Heart left ventricle (tissue), 16 donors: ENCODE data around the gene OR2T35. TPM values are rescaled to one million over a fixed set of nuclear protein-coding genes. Genes with fewer than 3 reads are reported as not detected.
"Not testable (repeated sequence)": the region's sequence is repeated elsewhere in the genome, so short reads cannot be mapped to it uniquely, and the experiment has no call there.

Experiments used
- ATAC-seq, 4 donors: fragments of 200-7000 bp; cut with Tn5 transposase; one replicate each; pipeline ENCODE4 v1.9.1; 2020 to 2022; ENCODE audit warnings: moderate library complexity in 4 of 4, mild to moderate bottlenecking in 3 of 4, moderate number of reproducible peaks in 1 of 4
- DNase-seq, 5 donors: peaks; one replicate each; pipeline ENCODE4 v3.0.0-alpha.2; 2020
- H3K27ac ChIP-seq, 12 donors: fragments of 200-600 bp; sonication (generic) in 4 of 12; one replicate each; pipeline versions ENCODE4 v1.5.0 to v1.8.0; 2016 to 2022; ENCODE audit warnings: mild to moderate bottlenecking in 2 of 12
- H3K27me3 ChIP-seq, 9 donors: fragments of 200-600 bp; sonication (generic) in 2 of 9; one replicate each; pipeline versions ENCODE4 v1.5.1 to v1.8.0; 2016 to 2022; ENCODE audit warnings: mild to moderate bottlenecking in 3 of 9
- H3K36me3 ChIP-seq, 9 donors: fragments of 200-600 bp; sonication (generic) in 2 of 9; one replicate each; pipeline versions ENCODE4 v1.5.0 to v1.8.0; 2018 to 2022; ENCODE audit warnings: mild to moderate bottlenecking in 2 of 9
- H3K4me1 ChIP-seq, 12 donors: fragments of 200-600 bp; sonication (generic) in 4 of 12; one replicate each; pipeline versions ENCODE4 v1.5.0 to v1.8.0; 2016 to 2022; ENCODE audit warnings: mild to moderate bottlenecking in 3 of 12
- H3K4me3 ChIP-seq, 12 donors: fragments of 200-600 bp; sonication (generic) in 4 of 12; one replicate each; pipeline versions ENCODE4 v1.5.0 to v1.8.0; 2017 to 2022; ENCODE audit warnings: mild to moderate bottlenecking in 9 of 12, moderate library complexity in 4 of 12
- H3K9me3 ChIP-seq, 12 donors: fragments of 200-600 bp; sonication (generic) in 4 of 12; one replicate each; pipeline versions ENCODE4 v1.5.0 to v1.8.0; 2016 to 2022; ENCODE audit warnings: mild to moderate bottlenecking in 1 of 12
- POLR2A ChIP-seq, 2 donors: fragments of 450-650 bp; IDR thresholded peaks; one replicate each; pipeline ENCODE4 v1.6.1; 2017; ENCODE audit warnings: antibody characterized with exemption in 2 of 2, mild to moderate bottlenecking in 2 of 2, moderate library complexity in 2 of 2
- WGBS, 4 donors: extraction: QIAGEN DNeasy Blood & Tissue Kit in 2 of 4; methylation state at CpG; one replicate each; pipeline versions ENCODE4 v1.1.5 to v1.1.7; 2013 to 2018; 5-methylcytosine and 5-hydroxymethylcytosine counted together
- intact Hi-C, 10 donors: fragments of 100-400 bp; cut with DNase I; formaldehyde crosslinking; loops; one replicate each; pipeline versions ENCODE4 v1.11.1 to v1.14.2; 2022
- polyA plus RNA-seq, 2 donors: library from polyadenylated mRNA; stranded (reverse); fragments of 200-250 nt; gene quantifications; one replicate each; pipeline ENCODE4 v1.2.3, GENCODE V29; 2013
- total RNA-seq, 9 donors: library from RNA; depleted of rRNA in 2 of 9; stranded (reverse); fragments of >200 nt in 2 of 9; fragmentation: NEBNext Ultra II Directional in 3 of 9; extraction: Animal tissue kit (Norgen Biotek cat#: 25700) in 3 of 9; gene quantifications; one replicate each; pipeline versions ENCODE4 v1.1.0 to v1.2.4, GENCODE V29; 2016 to 2023
- TF ChIP-seq, protein P1 (sequence below), 12 donors: fragments of 200-600 bp; sonication (generic) in 4 of 12; IDR thresholded peaks; one replicate each; pipeline versions ENCODE4 v1.5.0 to v1.8.0; 2018 to 2022; ENCODE audit warnings: antibody characterized with exemption in 12 of 12, mild to moderate bottlenecking in 5 of 12
- donor health status: ischemic (EF 13 %, LVEDD 7.1; RV severe dilation, severe dysfunction).
- donor health status: healthy with polysubstance abuse.
- donor health status: DM: no; HTN: yes; CAD: no.
- donor health status: DM: no; HTN: no; CAD: no.
- donor health status: ischemic (EF 25% LVEDD 6.9; RV normal size, moderate dysfunction).
- donor health status: ischemic (EF 25% LVEDD 5.7; RV mildly dilated, moderate dysfunction).
- donor health status: healthy.
- donor health status: DM: yes; HTN: yes; CAD: no.
- donor health status: ischemic (EF 35%, LVEDD 5.7; RV mildly dilated, moderate dysfunction).
- donor health status: nonischemic (EF 11% LVEDD 7.7; RV severe dilation, severe dysfunction).
- donor health status: DM: yes; HTN: yes; CAD: no.
- donor health status: PGD.
- donor health status: ischemic (EF 29% LVEDD 5.4; RV normal size, mild dysfunction).
- donor health status: nonischemic (EF 23%, LVEDD 6.1; RV moderate dilation, normal function).

Gene OR2T35
- total and polyA plus RNA-seq, 11 donors = not detected

DNA sequence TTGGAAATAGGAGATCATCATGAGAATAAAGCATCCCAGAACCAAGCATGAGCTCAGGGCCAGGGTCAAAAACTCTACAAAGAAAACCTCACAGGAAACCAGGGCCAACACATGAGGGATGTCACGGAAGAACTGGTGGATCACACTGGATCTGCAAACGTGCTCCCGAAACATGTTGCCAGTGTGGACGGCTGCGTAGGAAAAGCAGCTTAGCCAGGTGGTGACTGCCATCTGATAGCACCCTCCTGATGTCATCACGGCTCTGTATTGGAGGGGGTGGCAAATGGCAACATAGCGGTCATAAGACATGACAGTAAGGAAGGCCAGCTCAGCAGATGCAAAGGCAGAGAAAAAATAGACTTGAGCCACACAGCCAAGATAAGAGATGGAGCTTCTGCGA lies 36.6 kb upstream of the OR2T35 start:
- intact Hi-C loops = no loop called here
- Histone ChIP-seq H3K4me3 (no peak overlapping the region), H3K9me3 (no peaks in the 10 kb centered on the region), H3K27me3 (peaks cover 0 to 4% (median 0%) of the 10 kb centered on the region in 9 donors), H3K36me3 (no peaks in the 10 kb centered on the region), H3K27ac (no peak overlapping the region), H3K4me1 (no peaks in the 10 kb centered on the region)
- ATAC-seq (no peak), DNase-seq (no peak)
- WGBS, 4 donors = 78 to 81% (median 78%) methylated on average over 8 of the region's 8 CpGs
- TF ChIP-seq, protein P1, sequence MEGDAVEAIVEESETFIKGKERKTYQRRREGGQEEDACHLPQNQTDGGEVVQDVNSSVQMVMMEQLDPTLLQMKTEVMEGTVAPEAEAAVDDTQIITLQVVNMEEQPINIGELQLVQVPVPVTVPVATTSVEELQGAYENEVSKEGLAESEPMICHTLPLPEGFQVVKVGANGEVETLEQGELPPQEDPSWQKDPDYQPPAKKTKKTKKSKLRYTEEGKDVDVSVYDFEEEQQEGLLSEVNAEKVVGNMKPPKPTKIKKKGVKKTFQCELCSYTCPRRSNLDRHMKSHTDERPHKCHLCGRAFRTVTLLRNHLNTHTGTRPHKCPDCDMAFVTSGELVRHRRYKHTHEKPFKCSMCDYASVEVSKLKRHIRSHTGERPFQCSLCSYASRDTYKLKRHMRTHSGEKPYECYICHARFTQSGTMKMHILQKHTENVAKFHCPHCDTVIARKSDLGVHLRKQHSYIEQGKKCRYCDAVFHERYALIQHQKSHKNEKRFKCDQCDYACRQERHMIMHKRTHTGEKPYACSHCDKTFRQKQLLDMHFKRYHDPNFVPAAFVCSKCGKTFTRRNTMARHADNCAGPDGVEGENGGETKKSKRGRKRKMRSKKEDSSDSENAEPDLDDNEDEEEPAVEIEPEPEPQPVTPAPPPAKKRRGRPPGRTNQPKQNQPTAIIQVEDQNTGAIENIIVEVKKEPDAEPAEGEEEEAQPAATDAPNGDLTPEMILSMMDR (IDR thresholded peaks at IDR 0.05) = no peak

DNA sequence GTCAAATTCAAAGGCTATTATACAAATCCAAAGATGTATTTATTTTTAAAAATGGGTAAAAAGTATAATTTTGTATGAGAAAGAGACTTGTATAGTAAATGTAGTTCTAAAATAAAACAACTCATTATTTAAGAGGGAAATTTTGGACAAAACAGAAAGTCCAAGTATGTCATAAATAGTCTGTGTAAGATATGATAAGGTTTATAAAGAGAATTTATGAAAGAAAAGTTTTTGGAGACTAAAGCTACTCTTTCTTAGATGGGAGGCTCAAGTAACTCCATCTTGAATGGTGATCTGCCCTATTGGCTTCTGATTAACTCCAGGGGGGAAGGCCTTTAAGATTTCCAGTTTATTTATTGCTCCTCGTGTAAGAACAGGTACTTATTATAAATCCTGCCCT lies 24.9 kb upstream of the OR2T35 start:
- H3K27ac ChIP-seq = no peak overlapping the region
- WGBS, 4 donors = 35 to 64% (median 52%) methylated on average over 1 of the region's 1 CpG
- no peak overlapping the region for H3K4me3 ChIP-seq
- ATAC-seq = no peak
- H3K9me3 ChIP-seq = peaks cover 0 to 21% (median 0%) of the 10 kb centered on the region in 12 donors
- no peak for TF ChIP-seq POLR2A (IDR thresholded peaks at IDR 0.05)
- TF ChIP-seq, protein P1 (IDR thresholded peaks at IDR 0.05) = no peak
- H3K36me3 ChIP-seq = no peaks in the 10 kb centered on the region
- peaks cover 0 to 6% (median 0%) of the 10 kb centered on the region in 9 donors for H3K27me3 ChIP-seq
- H3K4me1 ChIP-seq = no peaks in the 10 kb centered on the region
- no peak for DNase-seq
- intact Hi-C loops = no loop called here

DNA sequence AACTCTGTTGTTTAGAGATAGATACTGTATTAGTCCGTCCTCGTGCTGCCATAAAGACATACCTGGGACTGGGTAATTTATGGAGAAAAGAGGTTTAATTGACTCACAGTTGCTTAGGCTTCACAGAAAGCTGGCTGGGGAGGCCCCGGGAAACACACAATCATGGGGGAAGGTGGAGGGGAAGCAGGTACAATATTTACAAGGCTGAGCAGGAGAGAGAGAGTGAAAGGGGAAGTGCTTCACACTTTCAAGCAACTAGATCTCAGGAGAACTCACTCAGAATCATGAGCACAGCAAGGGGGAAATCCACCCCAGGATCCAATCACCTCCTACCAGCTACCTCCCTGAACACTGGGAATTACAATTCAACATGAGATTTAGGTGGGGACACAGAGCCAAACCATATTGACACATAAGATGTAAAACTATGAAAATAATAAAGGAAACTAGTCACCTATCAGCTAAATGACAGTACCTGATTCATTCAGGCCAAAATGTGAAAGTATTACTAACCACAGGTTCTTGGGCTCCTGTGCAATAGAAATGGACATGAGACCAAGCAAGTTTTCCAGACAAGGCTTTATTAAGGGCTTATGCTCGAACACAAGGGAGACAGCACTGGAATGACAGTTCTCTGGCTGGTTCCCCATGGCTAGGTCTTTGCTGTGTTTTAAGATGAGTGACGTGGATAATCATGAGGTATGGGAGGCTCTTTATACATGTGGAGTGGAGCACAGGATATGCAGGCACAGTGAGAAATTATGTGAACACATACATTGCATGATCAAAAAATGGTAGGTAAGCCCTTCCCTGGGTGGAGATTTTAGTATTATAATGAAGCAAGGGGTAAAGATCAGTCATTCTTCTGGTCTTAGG lies 18.6 kb upstream of the OR2T35 start:
- H3K36me3 ChIP-seq, H3K4me3 ChIP-seq, H3K4me1 ChIP-seq, intact Hi-C loops, H3K27me3 ChIP-seq, H3K27ac ChIP-seq, DNase-seq, H3K9me3 ChIP-seq, ATAC-seq: not testable (repeated sequence)
- WGBS, 4 donors = 61 to 66% (median 63%) methylated on average over 5 of the region's 5 CpGs

DNA sequence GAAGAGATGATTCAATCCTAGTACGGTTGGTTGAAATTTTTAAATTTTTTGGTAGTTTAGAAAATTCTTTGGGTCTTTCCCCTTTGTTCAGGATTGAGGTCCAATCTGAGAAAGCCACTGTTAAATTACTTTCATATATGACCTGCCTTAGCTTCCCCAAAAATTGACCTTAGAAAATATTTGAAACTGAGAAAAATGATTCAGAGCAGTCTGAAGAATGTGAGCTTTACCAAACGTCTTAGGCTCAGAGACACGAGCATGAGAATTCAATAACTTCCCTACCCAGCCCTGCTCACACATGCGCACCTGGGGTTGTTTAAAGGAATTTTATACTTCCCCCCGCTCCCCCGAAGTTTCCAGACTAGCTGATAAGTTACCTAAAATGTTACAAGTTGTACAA lies 11.7 kb upstream of the OR2T35 start:
- H3K27ac ChIP-seq, ATAC-seq, H3K9me3 ChIP-seq, DNase-seq, intact Hi-C loops, H3K4me1 ChIP-seq, H3K27me3 ChIP-seq, H3K36me3 ChIP-seq, H3K4me3 ChIP-seq: not testable (repeated sequence)
- WGBS, 4 donors = 65 to 88% (median 77%) methylated on average over 4 to 6 of the region's 6 CpGs; no CpG with 5 or more reads in 1 of the 4 donors

DNA sequence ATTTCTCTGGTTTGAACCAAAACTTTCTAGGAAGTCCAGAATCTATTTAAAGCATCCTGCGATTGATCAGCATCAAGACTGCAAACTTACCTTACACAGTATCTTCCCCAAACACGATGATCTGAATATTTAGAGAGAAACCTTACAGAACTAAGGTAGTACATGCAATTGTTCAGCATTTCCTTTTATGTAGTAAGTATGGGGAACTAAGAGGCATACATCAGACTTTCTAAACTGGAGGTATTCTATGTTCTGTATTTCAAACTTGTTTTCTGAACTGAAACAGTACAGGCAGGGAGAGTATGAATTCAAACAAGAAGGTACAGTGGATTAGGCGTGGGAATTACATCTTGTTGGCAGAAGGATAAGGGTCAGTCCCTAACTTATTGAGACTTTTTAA lies 10.3 kb upstream of the OR2T35 start, which contains the start of gene OR2T27:
OR2T27 (minus strand) TSS at position 175 of the 400 bp plus-strand sequence. CDS start 4,644 bp downstream, outside the sequence.
- H3K4me3 ChIP-seq, H3K9me3 ChIP-seq, H3K27me3 ChIP-seq, DNase-seq, H3K4me1 ChIP-seq, H3K27ac ChIP-seq, intact Hi-C loops, ATAC-seq, H3K36me3 ChIP-seq: not testable (repeated sequence)
- WGBS, 4 donors = 65 to 92% (median 88%) methylated on average over 1 to 3 of the region's 3 CpGs; no CpG with 5 or more reads in 1 of the 4 donors

DNA sequence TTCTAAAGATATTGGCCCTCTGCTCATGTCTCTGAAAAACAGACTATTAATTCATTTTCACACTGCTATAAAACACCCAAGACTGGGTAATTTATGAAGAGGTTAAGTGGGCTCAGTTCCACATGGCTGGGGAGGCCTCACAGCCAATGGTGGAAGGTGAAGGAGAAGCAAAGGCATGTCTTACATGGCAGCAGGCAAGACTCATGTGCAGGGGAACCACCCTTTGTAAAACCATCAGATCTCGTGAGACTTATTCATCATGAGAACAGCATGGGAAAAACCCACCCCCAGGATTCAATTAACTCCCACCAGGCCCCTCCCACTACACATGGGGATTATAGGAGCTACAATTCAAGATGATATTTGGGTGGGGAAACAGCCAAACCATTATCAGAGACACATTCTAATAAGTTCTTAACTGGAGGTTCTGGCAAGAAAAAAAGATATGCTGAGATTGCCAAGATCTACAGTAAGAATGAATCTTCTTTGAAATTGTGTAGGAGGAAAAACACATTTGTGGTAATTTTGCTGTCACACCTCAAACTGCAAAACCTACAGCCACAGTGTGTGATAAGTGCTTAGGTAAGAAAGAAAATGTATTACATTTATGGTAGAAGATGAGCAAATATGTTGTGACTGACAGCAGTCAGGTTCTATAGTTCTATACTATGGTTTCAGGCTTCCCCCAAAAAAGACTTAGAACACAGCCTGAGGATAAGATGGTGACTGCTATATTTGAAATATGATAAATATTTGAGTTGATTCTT lies 3.9 kb upstream of the OR2T35 start:
- not testable (repeated sequence) for ATAC-seq, H3K27me3 ChIP-seq, H3K4me3 ChIP-seq, H3K4me1 ChIP-seq, H3K9me3 ChIP-seq, DNase-seq, H3K36me3 ChIP-seq, H3K27ac ChIP-seq
- WGBS, 4 donors = no CpG with 5 or more reads among the region's 1 CpG
- intact Hi-C loops = loop anchor here in 1 of 10 donors (10.0 kb wide), 1 partner anchor 204 kb away; the partner anchor contains the start of gene OR2T2

DNA sequence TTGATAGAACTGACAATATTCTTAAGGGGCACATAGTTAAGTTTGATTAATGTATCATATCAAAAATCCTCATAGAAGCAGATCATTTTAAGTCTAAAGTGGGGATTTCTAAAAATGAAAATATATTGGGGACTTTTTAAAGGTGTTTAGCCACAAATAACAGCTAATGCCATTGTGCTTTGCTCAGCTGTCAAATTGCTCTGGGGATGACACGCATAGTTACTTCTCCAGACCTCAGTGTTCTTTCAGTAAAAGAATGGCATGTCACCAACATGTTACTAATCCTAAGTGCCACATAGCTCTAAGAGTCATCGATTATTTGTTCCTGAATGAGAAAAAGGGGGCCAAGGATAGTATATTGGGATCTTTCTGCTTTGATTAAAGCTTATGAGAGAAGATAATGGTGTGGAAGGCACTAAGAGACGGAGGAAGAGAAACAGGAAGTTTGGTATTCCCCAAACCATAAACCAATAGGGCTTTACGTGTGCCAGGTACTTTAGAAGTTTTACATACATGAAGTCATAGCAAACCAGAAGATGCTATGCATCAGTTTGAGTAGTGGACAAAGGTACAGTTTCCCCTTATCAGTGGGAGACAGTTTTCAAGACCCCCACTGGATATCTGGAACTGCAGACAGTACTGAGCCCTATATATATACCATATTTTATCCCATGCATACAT lies 2.0 kb downstream of the OR2T35 start:
- not testable (repeated sequence) for ATAC-seq, H3K27ac ChIP-seq, H3K9me3 ChIP-seq, H3K4me3 ChIP-seq, H3K36me3 ChIP-seq, H3K27me3 ChIP-seq, DNase-seq, H3K4me1 ChIP-seq
- intact Hi-C loops = loop anchor here in 1 of 10 donors (10.0 kb wide), 1 partner anchor 198 kb away; the partner anchor contains the start of gene OR2T2
- WGBS, 4 donors = no CpG with 5 or more reads among the region's 4 CpGs

DNA sequence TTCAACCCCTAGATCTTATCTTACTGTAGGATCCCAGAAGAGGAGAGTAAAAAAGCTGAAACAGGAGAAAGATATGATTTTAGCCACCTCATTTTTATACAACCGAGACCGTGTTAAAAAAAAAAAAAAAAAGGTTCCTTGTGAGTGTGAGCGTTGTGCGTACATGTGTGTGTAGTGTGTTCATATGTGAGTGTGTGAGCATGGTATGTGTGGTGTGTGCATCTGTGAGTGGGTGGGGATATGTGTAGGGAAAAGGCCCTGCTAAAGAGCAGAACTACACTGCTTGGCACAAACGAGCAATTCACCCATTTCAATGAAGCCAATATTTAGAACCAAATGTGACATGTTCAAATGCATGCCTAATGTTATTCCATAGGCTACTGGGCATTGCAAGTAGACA lies 3.5 kb downstream of the OR2T35 start:
- H3K4me3 ChIP-seq, H3K4me1 ChIP-seq, ATAC-seq, H3K27ac ChIP-seq, H3K36me3 ChIP-seq, H3K9me3 ChIP-seq, H3K27me3 ChIP-seq, DNase-seq: not testable (repeated sequence)
- intact Hi-C loops = loop anchor here in 1 of 10 donors (10.0 kb wide), 1 partner anchor 197 kb away; the partner anchor contains the start of gene OR2T2
- WGBS, 4 donors = 92 to 100% (median 100%) methylated on average over 4 of the region's 5 CpGs; no CpG with 5 or more reads in 1 of the 4 donors
